ENCODE measurements around the gene VWA2. TPM values are rescaled to one million over a fixed set of nuclear protein-coding genes. Genes with fewer than 3 reads are reported as not detected.

The VWA2 gene
- total and polyA plus RNA-seq, 2 donors (not counting 3 experiments of a cell fraction or from before 2014, with no cell fraction given): not detected

GRCh38 chr10:114242235-114242634 lies 3.2 kb downstream of the VWA2 start:
- TF ChIP-seq MYC (IDR thresholded peaks at IDR 0.05; ENCODE audit: low read depth, low read length) (no peak), EZH2 (IDR thresholded peaks at IDR 0.05; ENCODE audit: borderline replicate concordance, low read depth, low read length, severe bottlenecking) (no peak), JUN (IDR thresholded peaks at IDR 0.05; ENCODE audit: borderline replicate concordance, insufficient read depth, insufficient read length, low read depth) (no peak), POLR2AphosphoS5 (IDR thresholded peaks at IDR 0.05; ENCODE audit: insufficient read depth, low read depth, low read length) (no peak), FOS (IDR thresholded peaks at IDR 0.05; ENCODE audit: borderline replicate concordance, insufficient read depth, low read length) (no peak), GATA2 (IDR thresholded peaks at IDR 0.05; ENCODE audit: insufficient read depth, insufficient read length, low read depth, low read length) (no peak), POLR2A (IDR thresholded peaks at IDR 0.05; ENCODE audit: low read depth, low read length) (no peak)
- TF ChIP-seq, protein P1, sequence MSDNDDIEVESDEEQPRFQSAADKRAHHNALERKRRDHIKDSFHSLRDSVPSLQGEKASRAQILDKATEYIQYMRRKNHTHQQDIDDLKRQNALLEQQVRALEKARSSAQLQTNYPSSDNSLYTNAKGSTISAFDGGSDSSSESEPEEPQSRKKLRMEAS (IDR thresholded peaks at IDR 0.05; ENCODE audit: insufficient read depth, insufficient read length): no peak
- TF ChIP-seq, protein P2, sequence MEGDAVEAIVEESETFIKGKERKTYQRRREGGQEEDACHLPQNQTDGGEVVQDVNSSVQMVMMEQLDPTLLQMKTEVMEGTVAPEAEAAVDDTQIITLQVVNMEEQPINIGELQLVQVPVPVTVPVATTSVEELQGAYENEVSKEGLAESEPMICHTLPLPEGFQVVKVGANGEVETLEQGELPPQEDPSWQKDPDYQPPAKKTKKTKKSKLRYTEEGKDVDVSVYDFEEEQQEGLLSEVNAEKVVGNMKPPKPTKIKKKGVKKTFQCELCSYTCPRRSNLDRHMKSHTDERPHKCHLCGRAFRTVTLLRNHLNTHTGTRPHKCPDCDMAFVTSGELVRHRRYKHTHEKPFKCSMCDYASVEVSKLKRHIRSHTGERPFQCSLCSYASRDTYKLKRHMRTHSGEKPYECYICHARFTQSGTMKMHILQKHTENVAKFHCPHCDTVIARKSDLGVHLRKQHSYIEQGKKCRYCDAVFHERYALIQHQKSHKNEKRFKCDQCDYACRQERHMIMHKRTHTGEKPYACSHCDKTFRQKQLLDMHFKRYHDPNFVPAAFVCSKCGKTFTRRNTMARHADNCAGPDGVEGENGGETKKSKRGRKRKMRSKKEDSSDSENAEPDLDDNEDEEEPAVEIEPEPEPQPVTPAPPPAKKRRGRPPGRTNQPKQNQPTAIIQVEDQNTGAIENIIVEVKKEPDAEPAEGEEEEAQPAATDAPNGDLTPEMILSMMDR (IDR thresholded peaks at IDR 0.05; ENCODE audit: extremely low read depth in 1 of 2, insufficient read depth in 1 of 2, low read depth in 1 of 2, low read length in 2 of 2): no peak
- H3K4me3 ChIP-seq (replicated peaks in 1 of 3; ENCODE audit: insufficient read depth in 1 of 3, low read depth in 1 of 3, low read length in 3 of 3): no peak overlapping the region
- intact Hi-C loops (cut with micrococcal nuclease) (no loop called here), dilution Hi-C loops (cut with MboI; ENCODE audit: extremely low pct_ligation_motif_present, low sequenced_read_pairs) (no loop called here)
- CTCF ChIA-PET: no interaction called here
- no TSS peak for BruUV-seq (replicated peaks)
- H3K9me1 ChIP-seq (replicated peaks; ENCODE audit: control insufficient read depth, extremely low read depth, insufficient read depth, low read length): no peaks in the 10 kb centered on the region
- no peak overlapping the region for H3K4me2 ChIP-seq (ENCODE audit: insufficient read depth, low read length)
- no peaks in the 10 kb centered on the region for H3K36me3 ChIP-seq (ENCODE audit: control insufficient read depth in 2 of 2, extremely low read depth in 1 of 2, insufficient read depth in 2 of 2, low read length in 2 of 2)
- H4K20me1 ChIP-seq (replicated peaks; ENCODE audit: control insufficient read depth, extremely low read depth, insufficient read depth, low read length): no peaks in the 10 kb centered on the region
- POLR2A ChIA-PET: no interaction called here
- no peaks in the 10 kb centered on the region for H3K9me3 ChIP-seq (replicated peaks; ENCODE audit: control insufficient read depth, insufficient read depth, low read length)
- no peaks in the 10 kb centered on the region for H3K79me2 ChIP-seq (ENCODE audit: control insufficient read depth, insufficient read depth, low read length)
- peaks cover 30 to 36% of the 10 kb centered on the region in 2 experiments for H3K27me3 ChIP-seq (ENCODE audit: control insufficient read depth in 2 of 2, insufficient read depth in 2 of 2, low read length in 2 of 2)
- no peak overlapping the region for H3K9ac ChIP-seq (replicated peaks; ENCODE audit: extremely low read depth, insufficient read depth, low read length)
- no peaks in the 10 kb centered on the region for H3K4me1 ChIP-seq (ENCODE audit: control insufficient read depth, extremely low read depth, insufficient read depth, low read length)
- H3K27ac ChIP-seq (ENCODE audit: insufficient read depth, low read depth, low read length): no peak overlapping the region
- no peak overlapping the region for H2AFZ ChIP-seq (ENCODE audit: low read depth, low read length)
- DNase-seq (ENCODE audit: low read depth, low spot score): no peak
- FAIRE-seq: no peak
